ENCODE results near the gene TMEM200B.

GRCh38 chr1:29162025-29162424, 38.3 kb upstream of the TMEM200B start:
- no peak for TF ChIP-seq GATA3 (IDR thresholded peaks at IDR 0.05; ENCODE audit: low read depth, low read length)
- TF ChIP-seq GATA2 (IDR thresholded peaks at IDR 0.05; ENCODE audit: low read depth, low read length) = no peak

Data from SH-SY5Y (cell line).